ENCODE data around the gene IFNL2.

IFNL2 gene

DNA sequence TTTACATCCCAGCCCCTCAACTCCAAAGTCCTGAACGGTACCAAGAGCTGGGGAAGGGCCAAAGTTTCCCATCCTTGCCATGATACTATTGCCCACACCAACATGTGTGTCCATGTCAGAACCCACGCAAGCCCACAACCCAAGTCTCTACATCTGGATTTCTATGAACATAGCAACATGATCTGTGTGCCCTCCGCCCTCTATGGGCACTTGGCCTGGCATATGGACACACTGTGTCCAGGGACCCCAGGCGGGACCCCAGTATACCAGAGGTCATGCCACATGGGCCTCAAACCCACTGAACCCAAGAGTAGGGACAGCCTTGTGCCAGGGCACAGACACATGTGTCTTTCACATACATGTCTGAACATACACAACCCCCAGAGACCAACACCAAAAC is 50.5 kb downstream of the IFNL2 start:
- DNase-seq = no peak

DNA sequence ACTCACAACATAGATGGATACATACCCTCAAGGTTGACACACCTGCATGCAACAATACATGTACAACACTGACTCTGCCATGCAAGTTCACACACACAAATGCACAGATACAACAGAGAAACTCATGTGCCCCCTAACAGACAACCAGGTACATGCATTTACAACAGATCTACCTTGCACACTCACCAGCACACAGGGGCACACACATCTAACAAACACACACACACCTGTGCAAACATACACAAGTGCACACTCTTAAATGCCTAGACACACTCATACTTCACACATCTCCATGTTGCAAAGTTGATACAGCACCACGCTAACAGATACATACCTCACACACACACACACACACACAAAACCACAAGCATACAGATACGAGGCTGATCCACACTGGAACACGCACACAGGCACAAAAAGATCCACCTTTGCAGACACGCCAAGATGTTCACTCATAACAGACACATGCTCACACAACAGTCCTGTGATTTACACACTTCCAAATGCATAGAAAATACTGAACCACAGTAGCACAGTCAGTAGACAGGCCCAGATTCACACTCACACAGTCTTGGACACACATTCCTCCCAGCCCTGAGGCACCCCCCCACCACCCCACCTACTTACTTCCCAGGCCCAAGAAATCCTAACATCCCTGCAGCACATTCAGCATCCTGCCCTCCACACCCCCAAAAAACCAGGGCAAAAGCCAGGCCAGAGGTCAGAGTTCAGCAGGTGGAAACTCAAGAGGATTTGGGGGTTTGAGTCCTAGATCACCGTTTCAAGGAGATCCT is 51.1 kb downstream of the IFNL2 start:
- DNase-seq = no peak

All from SHP77 (cell line).